NT2/D1 (cell line): ENCODE measurements around the gene CDKN2B-AS1.

ENCODE experiments used
- SUZ12 ChIP-seq: IDR thresholded peaks from 2 replicates; pipeline ENCODE4 v1.6.1; 2011; ENCODE audit not compliant: insufficient read length, insufficient read depth; ENCODE audit errors: extremely low read depth
- YY1 ChIP-seq: IDR thresholded peaks from 2 replicates; pipeline ENCODE4 v1.6.1; 2011; ENCODE audit not compliant: insufficient read length, insufficient read depth
- ZNF274 ChIP-seq: IDR thresholded peaks from 2 replicates; pipeline ENCODE4 v1.6.1; 2011; ENCODE audit warnings: mild to moderate bottlenecking, low read depth, low read length

DNA sequence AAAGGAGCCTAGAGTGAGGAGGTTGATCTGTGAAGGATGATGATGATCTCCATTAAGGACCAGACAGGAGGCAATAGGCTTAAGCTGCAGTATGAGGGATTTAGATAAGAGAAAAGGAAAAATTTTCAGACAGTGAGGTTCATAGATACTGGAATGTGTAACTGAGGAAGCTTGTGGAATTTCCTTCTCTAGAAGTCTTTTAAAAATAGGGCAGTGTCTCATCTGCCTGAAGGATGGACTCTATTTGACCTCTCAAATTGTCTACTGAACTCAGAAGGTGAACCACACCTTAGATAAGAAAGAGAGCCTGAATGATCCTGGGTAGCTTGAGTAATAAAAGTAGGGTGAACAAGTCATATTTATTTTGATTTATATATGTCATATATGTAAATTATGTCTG is 162.7 kb downstream of the CDKN2B-AS1 start:
- TF ChIP-seq SUZ12 (no peak), YY1 (no peak), ZNF274 (no peak)
